Esophagus mucosa (tissue), 1 donor: ENCODE results near the gene TLE3. TPM values are rescaled to one million over a fixed set of nuclear protein-coding genes. Genes with fewer than 3 reads are reported as not detected.

Experiments used
- ATAC-seq: fragments of 200-7000 bp; cut with Tn5 transposase; one replicate; pipeline ENCODE4 v1.9.1; 2020
- total RNA-seq: library from RNA; stranded (reverse); gene quantifications from one replicate; pipeline ENCODE4 v1.2.4, GENCODE V29; 2023
- donor health status: DM: yes; HTN: yes; CAD: no.

The TLE3 gene
- total RNA-seq, 1 donor from 2014 or later, result 46.3 TPM

- no peak for ATAC-seq
Observed at GRCh38 chr15:70098461-70099166, 897 bp upstream of the TLE3 start.

GRCh38 chr15:70098153-70098460 lies 390 bp upstream of the TLE3 start:
- ATAC-seq, result no peak

- ATAC-seq, result no peak
Observed at GRCh38 chr15:70097063-70097320, 725 bp downstream of the TLE3 start.

GRCh38 chr15:70096215-70097062 lies 1.3 kb downstream of the TLE3 start:
- ATAC-seq, result no peak

- ATAC-seq, result no peak
Observed at GRCh38 chr15:70095408-70096214, 2.1 kb downstream of the TLE3 start.

GRCh38 chr15:70094690-70095311 lies 2.9 kb downstream of the TLE3 start:
- ATAC-seq, result no peak

- peak; percentile 38 for ATAC-seq
Observed at GRCh38 chr15:70093481-70094319, 4.0 kb downstream of the TLE3 start.

- ATAC-seq, result no peak
Observed at GRCh38 chr15:70093070-70093469, 4.6 kb downstream of the TLE3 start.

GRCh38 chr15:70092464-70093027 lies 5.2 kb downstream of the TLE3 start:
- ATAC-seq, result no peak

- peak; percentile 45 for ATAC-seq
Observed at GRCh38 chr15:70091726-70092463, 5.8 kb downstream of the TLE3 start.

GRCh38 chr15:70090436-70091296 lies 7.1 kb downstream of the TLE3 start:
- ATAC-seq, result no peak

GRCh38 chr15:70089692-70089971 lies 8.1 kb downstream of the TLE3 start:
- no peak for ATAC-seq

- ATAC-seq, result no peak
Observed at GRCh38 chr15:70088887-70089691, 8.6 kb downstream of the TLE3 start.

- ATAC-seq, result no peak
Observed at GRCh38 chr15:70088455-70088854, 9.3 kb downstream of the TLE3 start.

- no peak for ATAC-seq
Observed at GRCh38 chr15:70087708-70088352, 9.9 kb downstream of the TLE3 start.

GRCh38 chr15:70086636-70087035 lies 11.1 kb downstream of the TLE3 start:
- no peak for ATAC-seq

- no peak for ATAC-seq
Observed at GRCh38 chr15:70084461-70084860, 13.3 kb downstream of the TLE3 start.

GRCh38 chr15:70083946-70084345 lies 13.8 kb downstream of the TLE3 start:
- no peak for ATAC-seq

GRCh38 chr15:70083418-70083817 lies 14.3 kb downstream of the TLE3 start:
- no peak for ATAC-seq
